ENCODE results near the gene DGCR2. TPM values are rescaled to one million over a fixed set of nuclear protein-coding genes. Genes with fewer than 3 reads are reported as not detected.
"Not testable (repeated sequence)": the region's sequence is repeated elsewhere in the genome, so short reads cannot be mapped to it uniquely, and the experiment has no call there.

The DGCR2 gene
- total RNA-seq, 1 donor from 2014 or later: 30.2 TPM

DNA sequence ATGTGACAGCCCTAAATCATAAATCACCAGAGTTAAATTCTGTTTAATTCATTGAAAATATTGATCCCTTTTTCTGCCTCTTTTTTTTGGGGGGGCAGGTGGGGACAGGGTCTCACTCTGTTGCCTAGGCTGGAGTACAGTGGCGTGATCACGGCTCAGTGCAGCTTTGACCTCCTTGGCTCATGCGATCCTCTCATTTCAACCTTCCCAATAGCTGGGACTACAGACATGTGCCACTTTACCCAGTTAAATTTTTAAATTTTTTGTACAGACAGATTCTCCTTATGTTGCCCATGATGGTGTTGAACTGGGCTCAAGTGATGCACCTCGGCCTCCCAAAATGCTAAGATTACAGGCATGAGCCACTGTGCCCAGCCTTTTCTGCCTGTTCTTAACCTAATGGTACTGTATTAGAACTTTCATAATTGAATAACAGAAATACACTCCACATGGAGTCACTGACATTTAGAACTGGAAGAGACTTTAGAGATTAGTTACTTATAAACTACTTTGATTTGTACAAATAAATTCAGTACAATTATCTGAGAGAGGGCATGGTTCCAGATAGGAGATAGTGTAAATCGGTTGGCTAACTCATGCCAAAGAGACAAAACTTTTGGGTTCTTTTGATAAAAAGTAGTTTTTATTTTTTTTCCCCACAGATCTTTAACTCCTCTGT lies 109.8 kb downstream of the DGCR2 start:
- DNase-seq (ENCODE audit: low read depth in 2 of 2): no peak

DNA sequence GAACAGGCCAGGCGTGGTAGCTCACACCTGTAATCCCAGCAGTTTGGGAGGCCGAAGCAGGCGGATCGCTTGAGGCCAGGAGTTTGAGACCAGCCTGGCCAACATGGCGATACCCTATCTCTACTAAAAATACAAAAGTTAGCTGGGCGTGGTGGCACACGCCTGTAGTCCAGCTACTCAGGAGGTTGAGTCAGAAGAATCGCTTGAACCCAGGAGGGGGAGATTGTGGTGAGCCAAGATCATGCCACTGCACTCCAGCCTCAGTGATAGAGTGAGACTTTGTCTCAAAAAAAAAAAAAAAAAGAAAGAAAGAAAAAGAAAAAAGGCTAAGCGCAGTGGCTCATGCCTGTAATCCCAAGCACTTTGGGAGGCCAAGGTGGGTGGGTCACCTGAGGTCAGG lies 110.6 kb downstream of the DGCR2 start:
- not testable (repeated sequence) for DNase-seq (ENCODE audit: low read depth in 2 of 2)

DNA sequence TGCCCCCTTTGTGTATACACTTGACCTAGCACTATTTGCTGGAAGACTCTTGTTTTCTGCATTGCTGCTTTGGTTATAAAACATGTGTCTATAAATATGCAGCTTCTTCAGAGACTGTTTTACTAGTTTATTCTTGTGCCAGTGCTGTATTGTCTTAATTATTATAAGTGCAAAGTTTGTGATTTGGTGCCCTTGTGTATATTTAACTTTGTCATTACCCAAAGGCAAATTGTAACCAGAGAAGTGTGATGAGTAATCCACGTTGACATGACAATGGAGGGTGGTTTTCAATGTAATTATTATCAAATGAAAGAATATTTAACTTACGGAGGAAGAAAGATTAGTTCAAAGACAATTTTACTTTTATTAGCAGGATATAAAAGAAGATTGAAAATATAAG lies 111.1 kb downstream of the DGCR2 start:
- no peak for DNase-seq (ENCODE audit: low read depth in 2 of 2)

DNA sequence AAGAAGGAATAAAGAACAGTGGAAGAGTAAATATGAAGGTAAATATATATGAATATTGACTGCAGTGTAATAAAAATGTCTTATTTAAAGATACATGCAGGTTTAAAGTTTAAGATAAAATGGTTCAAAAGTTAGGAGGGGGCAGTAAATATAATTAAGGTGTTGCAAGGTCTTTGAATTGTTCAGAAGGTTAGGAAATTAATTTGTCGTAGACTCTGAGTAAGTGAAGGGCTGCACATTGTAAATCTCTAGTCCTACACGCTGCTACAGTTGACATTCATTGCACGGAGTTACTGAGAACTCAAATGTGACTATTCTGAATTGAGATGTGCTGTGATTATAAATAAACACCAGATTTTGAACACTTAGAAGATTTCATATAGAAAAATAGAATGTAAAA lies 116.3 kb downstream of the DGCR2 start:
- no peak for DNase-seq (ENCODE audit: low read depth in 2 of 2)

DNA sequence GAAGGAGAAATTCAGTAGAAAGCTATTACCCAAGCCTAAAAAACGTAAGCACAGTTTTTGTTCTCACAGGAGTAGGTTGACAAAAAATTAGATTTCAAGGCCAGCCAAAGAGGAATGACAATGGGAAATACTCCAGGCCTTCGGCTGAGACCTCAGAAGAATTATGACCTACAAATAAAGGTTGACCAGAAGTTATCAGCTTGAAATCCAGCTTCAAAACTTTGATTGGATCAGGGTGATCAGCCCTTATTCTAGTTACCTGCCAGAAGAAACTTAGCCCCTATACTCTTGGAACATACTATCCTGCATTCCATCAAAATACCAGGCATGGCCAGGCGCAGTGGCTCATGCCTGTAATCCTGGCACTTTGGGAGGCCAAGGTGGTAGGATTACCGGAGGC lies 117.7 kb downstream of the DGCR2 start:
- no peak for DNase-seq (ENCODE audit: low read depth in 2 of 2)

DNA sequence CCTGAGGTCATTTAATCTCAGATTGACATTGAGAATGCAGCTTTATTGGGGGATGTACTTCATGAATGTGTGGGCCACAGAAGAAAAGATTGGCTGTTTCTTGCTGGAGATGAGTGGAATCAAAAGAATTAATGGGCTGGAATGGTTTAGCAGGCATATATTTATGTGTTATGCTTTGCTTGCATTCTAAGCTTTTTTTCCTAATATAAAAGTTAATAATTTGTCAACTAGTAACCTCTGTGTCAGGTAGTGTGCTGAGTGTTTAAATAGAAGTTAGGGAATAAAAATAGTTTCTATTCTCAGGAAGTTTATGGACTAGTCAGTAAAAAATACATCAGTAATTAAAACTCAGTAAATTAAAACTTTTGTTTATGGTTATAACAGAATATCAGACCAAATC lies 118.7 kb downstream of the DGCR2 start:
- DNase-seq (ENCODE audit: low read depth in 2 of 2): no peak

DNA sequence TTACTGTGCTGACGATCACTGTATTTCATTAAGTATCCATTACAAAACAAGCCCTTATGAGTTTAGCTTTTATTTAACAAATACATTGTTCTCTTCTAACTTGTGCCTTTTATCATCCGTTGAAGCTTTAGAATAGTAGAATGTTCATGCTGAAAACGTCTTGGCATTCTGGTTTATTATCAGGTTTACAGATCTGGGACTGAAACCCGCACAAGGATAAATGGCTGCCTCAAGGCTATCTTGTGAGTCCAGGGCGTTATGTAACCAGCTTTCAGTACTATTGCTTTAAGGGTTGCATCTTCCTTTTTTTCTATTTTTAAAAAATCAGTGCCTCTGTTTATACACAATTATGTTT lies 119.6 kb downstream of the DGCR2 start:
- DNase-seq (ENCODE audit: low read depth in 2 of 2): no peak

DNA sequence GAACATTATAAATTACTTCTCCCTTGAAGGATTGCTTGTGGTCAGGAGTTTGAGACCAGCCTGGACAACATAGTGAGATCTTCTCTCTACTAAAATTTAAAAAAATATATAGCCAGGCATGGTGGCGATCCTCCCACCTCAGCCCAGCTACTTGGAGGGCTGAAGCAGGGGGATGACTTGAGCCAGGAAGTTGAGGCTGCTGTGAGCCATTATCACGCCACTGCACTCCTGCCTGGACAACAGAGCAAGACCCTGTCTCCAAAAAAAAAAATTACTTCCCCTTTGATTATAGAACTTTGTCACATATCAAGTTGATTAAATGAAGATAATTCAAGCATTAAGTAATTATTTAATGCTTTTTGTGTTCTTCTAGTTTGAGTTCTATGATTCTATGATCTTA lies 121.0 kb downstream of the DGCR2 start:
- no peak for DNase-seq (ENCODE audit: low read depth in 2 of 2)

DNA sequence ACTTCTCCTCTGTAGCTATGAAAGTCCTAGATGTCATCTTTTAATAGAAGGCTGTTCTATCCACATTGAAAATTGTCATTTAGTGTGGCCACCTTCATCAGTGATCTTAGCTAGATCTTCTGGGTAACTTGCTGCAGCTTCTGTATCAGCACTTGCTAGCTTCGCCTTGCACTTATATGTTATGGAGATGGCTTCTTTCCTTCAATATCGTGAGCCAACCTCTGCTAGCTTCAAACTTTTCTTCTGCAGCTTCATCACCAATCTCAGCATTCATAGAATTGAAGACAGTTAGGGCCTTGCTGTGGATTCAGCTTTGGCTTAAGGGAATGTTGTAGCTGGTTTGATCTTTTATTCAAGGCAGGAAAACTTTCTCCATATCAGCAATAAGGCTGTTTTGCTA lies 122.1 kb downstream of the DGCR2 start:
- not testable (repeated sequence) for DNase-seq (ENCODE audit: low read depth in 2 of 2)

DNA sequence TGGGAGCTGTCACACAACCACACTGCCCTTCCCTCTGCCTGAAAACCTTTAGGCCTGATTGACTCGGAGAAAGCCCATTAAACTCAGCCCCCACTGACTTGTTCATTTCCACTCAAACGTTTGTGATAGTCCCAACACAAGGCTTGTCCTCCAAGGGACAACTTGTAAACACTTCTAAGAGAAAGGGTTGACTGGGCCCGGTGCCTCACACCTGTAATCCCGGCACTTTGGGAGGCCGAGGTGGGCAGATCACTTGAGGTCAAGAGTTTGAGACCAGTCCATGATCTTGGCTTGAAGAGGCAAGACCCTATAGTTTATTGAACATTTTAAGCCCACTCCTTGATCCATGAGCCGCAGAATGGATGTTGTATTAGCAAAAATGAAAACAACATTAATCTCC lies 122.8 kb downstream of the DGCR2 start:
- no peak for DNase-seq (ENCODE audit: low read depth in 2 of 2)

DNA sequence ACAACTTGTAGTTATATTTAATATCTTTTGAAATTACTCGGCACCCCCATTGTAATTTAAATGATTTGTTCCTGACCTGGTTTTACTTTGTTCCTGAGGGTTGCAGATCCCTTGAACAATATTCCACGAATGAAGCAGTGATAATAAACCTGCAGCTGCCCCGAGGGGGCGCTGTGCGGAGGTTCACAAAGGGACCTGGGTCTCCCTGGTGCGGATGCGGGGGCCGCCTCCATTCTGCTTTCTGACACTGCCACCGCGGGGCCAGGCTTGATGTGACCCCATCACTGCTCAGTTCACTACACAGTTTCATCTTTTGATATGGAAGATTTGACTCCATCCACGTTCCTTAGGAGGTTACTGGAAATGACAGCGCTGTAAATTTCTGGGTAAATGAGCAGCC lies 123.2 kb downstream of the DGCR2 start:
- no peak for DNase-seq (ENCODE audit: low read depth in 2 of 2)

DNA sequence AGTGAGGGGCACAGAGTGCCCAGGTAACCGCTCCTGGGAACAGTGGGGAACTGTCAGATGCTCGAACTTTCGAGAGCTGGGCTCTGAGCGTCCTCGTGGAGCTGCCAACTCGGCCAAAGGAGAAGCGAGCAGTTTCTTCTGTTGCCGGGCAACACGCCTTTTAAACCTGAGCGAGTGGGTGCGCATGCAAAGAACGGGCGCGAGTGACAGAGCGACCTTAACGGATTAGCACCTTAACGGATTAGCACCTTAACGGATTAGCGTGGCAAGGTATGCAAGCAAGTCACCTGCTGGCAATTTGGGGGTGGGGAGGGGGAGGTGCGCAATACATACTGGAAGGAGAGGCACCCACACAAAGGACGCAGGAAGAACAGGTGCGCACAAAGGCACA lies 124.3 kb downstream of the DGCR2 start:
- DNase-seq (ENCODE audit: low read depth in 2 of 2): no peak

DNA sequence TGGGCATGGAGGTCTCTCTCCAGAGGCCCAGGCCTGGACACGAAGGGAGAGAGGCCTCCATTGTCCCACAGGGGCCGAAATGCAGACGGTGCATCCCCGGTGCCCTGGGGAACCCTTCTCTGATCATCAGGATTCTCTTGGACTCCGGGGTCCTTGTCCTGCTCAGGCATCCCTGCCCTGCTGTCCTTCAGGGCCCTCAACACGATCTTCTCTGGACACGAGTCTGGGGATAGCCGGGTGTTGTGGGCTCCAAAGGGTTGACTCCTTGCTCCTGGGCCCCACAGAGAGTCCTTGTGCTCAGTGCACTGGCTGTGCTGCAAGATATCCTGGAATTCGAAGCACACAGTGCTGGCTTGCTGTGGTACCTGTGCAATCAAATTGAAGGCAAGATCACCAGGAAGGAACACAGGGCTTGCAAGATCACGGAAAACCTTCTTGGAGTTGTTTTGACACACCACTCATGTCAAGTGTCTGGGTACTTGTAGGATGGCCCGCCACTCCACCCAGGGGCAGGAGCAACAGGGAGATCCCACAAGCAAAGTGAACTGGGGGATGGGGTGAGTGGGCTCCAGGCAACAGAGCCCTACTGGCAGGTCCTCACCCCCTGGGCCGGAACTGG lies 124.8 kb downstream of the DGCR2 start:
- no peak for DNase-seq (ENCODE audit: low read depth in 2 of 2)

DNA sequence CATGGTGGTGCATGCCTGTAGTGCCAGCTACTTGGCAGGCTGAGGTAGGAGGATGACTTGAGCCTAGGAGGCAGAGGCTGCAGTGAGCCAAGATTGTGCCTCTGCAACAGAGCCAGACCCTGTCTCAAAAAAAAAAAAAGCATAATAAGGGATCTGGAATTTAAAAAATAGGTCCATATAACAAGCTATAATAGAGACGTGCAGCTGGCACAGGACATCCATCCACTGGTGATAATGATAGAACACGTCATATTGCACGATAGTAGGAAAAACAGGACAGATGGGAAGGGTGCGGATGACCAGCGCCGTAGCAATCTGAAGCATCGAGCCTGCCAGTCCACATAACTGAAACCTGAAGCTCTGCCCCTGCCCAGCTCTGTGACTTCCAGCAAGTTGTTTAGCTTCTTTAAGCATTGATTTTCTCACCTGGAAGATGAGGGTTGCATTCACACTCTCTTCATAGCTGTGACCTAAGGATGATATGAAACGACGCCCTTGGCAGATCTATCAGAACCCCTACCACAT lies 125.8 kb downstream of the DGCR2 start:
- DNase-seq (ENCODE audit: low read depth in 2 of 2): no peak

DNA sequence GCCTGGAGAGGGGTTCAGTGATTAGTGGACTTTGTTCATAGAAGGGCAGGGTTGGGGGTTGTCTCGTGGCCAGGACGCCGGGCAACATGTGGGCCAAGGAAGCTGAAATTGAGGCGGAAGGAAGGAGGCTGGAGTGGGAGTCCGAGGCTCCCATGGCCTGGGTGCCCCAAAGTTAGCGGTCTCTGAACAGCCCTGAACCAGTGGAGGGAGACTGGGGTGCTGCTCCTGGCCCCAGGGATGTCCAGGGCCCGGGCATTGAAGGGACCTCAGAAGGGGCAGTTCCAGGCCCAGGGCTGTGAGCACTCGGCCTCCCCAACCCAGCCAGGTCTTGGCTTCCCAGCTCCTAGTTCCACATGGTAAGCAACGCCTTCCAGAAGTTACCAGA lies 126.9 kb downstream of the DGCR2 start:
- no peak for DNase-seq (ENCODE audit: low read depth in 2 of 2)

DNA sequence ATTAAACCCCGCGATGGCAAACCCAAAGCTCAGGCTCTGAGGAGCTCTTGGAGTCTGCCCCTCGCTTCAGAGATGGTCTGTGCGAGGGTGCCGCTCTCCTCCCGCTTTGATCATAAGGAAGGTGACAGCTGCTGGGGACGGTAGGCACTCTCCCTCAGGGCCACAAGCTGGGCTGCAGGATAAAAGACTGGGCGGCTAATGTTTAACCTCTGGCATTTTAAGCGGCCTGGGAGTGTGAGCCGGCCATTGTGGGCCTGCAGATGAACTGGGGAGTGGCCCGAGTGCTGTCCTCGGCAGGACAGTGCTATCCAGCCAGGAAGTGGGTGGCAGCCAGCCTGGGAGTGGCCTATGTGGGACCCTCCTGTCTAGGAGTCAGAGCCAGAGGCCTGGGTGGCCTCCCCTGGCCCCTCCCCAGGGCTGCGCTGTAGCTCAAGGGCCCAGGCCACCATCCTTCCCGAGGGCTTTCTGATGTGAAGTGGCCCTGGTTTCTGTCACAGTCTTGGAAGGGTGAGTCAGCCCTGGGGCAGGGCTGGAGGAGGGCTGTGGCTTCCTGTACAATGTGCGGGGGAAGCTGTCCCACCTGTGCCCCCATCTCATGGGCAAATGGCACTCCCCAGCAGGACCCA lies 127.4 kb downstream of the DGCR2 start:
- no peak for DNase-seq (ENCODE audit: low read depth in 2 of 2)

DNA sequence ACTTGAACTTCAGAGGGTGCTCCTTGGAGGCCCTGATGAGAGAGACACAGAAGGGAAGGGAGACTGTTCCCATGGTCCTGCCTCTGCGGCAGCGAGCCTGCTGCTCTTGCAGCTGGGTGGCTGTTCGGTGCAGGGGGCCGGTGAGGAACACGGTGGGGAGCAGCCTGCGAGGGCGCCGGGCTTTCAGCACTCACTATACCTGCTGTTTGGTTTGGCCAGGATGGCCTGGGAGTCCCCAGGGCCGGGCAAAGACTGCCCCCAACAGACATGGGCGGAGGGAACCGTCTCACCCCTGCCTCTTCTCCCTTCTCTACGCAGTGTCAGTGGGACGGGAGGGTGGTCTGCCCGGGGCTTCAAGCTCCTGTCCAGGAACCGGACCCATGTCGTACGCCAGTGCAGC lies 128.2 kb downstream of the DGCR2 start:
- DNase-seq (ENCODE audit: low read depth in 2 of 2): no peak

DNA sequence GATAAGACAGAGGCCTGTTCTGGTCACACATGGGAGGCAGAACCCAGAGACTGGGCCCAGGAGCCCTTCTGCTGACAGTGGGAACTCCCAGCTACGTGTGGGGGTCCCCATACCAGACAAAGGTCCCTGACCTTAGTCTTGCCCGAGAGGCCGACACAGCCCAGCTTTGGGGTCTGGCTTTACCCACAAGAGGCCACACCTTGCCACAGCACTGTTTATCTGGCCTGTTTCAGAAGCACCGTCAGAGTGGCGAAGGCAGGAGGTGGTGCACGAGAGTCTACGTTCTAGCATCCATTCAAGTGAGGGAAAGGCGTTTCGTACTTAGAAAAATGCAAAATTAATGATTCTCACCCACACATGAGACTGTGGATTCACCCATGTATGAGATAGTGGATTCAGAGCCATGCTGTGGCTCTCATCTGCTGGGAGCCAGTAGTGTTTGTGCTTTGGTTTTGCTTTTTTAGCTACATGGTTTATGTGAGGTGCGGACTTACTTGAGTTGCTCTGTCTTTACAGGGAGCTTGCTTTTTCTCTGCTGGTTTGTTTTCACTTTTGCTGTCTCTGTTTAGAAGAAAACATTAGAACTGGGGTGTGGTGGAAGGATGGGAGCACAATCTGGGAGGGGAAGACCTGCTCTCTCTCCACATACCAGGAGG lies 129.5 kb downstream of the DGCR2 start:
- DNase-seq (ENCODE audit: low read depth in 2 of 2): no peak

DNA sequence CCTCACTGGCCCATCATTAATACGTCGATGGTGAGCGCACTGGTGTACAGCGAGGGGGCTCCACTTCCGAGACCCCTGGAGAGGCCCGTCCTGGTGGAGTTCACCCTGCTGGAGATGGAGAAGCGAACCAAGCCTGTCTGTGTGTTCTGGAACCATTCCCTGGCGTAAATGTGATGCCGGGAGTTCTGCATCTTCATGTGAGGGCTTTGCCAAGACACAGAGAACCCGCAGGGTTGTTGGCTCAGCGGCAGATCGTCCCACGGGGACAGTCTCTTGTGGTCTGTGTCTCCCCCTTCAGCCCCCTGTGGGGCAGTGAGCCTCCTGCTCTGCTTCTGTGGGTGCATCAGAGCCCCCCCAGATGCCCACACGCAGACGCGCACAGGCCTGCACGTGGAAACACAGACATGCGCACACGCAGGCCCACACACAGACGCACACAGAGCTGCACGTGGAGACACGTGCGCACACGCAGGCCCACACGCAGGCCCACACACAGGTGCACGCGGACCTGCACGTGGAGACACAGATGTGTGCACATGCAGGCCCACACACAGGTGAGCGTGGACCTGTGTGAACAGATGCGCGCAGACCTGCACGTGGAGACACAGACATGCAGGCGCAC lies 130.3 kb downstream of the DGCR2 start:
- DNase-seq (ENCODE audit: low read depth in 2 of 2): no peak

DNA sequence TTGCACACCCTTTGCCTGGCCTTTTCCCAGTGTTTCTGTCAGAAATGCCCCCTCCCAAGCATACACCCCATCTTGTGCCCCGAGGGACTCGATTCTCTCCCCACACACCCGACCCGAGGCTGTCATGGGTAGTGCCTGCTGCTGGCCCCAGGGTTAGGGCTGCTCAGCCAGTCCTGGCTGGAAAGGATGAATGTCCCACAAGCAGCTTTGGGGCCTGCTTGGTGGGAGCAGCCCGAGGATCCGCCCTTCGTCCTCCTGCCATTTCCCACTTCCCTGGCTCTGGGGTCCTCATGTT lies 131.1 kb downstream of the DGCR2 start:
- no peak for DNase-seq (ENCODE audit: low read depth in 2 of 2)

DNA sequence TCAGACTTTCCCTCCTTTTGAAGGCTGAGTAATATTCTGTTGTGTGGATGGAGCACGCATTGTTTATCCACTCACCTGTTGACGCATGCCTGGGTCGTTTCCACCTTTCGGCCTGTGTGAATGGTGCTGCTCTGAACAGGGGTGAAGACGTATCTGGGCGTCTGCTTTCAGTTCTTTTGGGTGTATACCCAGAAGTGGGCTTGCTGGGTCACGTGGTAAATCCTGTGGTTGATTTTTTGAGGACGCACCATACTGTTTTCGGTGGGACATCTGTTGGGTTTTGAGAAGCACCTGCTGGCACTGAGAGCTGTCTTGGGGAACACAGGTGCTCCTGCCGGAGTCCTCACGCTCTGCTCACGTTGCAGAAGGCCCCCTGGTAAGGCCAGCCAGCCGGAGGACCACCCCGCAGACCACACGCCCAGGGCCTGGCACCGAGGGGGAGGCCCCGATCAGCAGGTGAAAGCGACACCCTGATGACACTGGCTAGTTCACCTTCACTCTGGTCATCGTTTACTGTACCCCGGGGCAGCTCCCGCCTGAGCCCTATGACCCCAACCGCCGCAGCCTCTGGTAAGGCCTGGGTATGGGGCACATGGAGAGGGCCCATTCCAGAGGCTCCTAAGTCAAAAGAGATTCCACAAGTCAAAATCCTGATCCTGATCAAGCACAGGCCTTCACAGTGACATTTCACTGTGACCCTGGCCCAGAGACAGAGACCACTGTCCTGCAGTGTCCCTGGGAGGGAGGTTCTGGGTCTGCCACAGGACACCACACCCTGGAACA lies 131.7 kb downstream of the DGCR2 start:
- DNase-seq (ENCODE audit: low read depth in 2 of 2): no peak

DNA sequence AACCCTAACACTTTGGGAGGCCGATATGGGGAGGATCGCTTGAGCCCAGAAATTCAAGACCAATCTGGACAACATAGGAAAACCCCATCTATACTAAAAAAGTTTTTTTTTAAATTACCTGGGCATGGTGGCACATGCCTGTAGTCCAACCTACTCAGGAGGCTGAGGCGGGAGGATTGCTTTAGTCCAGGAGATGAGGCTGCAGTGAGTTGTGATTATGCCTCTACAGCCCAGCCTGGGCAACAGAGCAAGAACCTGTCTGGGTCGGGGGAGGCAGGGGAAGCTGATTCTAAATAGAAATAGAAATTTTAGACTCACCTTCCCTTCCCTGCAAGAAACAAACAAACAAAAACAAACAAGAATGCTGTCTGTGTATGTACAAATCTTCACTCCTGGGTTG lies 133.3 kb downstream of the DGCR2 start:
- no peak for DNase-seq (ENCODE audit: low read depth in 2 of 2)

Measured in dermis microvascular lymphatic vessel endothelial cell (primary cell).